GM18870 (cell line): ENCODE data around the gene ARAP1.

Experiments used
- ATAC-seq: cut with Tn5 transposase; IDR thresholded peaks from one replicate; pipeline ENCODE4 v1.9.1; 2021; ENCODE audit warnings: moderate library complexity; ENCODE audit not compliant: unreplicated experiment

The ARAP1 gene

DNA sequence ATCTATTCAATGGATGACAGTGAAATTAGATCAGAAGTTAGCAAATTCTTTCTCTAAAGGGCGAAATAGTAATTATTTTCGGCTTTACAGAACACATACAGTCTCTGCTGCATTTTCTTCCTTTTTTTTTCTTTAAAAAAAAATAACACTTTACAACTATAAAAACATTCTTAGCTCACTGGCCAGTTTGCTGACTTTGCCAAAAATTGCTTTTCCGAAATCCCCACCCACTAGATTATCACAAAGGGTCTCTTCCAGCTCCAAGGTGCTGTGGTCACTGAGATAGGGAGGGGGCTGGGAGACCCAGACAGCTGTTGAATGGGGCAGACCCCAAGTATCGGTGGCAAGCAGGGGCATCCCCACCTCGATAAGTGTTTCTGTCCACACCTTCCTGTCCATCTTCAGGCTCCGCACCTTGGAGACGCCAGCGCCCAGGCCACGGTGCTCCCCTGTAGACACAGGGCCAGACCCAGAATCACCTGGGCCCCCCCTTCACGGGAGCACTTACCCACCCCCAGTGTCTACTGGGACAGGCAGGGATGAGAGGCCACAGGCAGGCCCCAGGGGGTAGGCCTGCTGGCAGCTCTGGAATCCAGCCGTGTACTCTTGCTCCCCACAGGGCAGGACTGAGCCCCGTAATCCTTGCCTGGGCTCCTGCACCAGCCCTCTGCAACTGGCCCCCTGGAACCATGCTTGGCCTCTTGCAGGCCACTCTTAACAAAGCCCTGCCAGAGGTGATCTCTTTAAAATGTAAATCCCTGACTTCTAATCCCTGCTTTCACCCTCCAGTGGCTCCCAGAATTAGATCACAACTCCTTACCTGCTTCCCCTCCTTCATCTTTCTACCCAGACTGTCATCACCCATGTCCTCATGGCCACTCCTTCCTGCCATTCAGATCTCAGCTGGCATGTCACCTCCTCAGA, 46.5 kb downstream of the ARAP1 start:
- no peak for ATAC-seq

DNA sequence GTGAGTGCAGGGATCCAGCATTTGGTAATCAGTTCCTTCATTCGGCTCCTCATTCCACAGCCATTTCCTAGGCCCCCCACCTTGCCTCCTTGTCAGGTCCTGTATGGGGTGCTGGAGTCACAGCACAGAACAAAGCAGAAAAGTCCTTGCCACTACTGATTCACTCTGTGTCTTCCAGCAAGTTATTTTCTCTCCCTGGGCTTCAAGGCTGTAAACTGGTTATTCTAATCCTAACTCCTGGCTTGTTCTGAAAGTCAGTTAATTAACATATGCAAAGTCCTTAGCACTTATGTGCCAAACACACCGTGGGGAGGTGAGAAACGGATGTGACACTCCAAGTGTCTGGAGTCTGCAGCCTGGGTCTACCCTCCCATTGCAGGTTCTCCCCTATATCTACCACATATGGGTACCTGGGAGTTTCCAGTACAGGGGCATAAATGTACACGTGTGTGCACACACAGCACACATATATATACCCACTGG, 47.4 kb downstream of the ARAP1 start:
- ATAC-seq: no peak

DNA sequence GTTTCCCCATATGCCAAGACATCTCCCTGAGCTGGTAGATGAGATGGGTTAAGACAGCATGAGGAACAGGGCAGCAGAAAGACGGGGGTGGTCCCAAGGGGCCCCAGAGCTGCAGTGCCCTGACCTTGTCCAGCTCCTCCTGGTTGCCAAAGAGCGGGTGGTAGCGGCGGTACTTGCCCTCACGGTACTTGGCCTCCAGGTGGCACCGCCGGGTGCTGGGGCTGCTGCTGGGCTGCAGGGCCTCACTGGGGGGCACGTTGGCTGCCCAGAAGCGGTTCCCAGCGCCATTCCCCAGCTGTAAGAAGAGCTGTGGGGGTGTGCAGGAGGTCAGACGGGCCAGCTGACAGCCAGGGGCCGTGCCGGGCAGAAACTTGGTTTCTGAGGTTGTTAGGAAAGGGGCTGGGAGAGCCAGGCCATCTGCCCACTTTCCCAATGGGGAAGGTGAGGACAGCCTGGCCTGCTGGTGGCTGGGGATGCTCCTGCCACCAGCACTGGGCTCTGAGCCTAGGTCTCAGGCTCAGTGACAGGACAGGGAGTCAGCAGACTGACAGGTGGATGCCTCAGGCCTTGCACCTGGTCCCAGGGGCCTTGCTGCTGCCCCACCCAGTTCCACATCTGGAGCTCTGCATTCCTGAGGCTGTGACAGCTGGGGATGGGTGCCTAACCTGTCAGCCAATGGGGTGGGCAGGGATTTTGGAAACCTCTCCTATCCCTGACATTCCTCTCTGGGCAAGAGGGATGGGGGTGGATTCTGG, 48.0 kb downstream of the ARAP1 start:
- ATAC-seq: no peak

DNA sequence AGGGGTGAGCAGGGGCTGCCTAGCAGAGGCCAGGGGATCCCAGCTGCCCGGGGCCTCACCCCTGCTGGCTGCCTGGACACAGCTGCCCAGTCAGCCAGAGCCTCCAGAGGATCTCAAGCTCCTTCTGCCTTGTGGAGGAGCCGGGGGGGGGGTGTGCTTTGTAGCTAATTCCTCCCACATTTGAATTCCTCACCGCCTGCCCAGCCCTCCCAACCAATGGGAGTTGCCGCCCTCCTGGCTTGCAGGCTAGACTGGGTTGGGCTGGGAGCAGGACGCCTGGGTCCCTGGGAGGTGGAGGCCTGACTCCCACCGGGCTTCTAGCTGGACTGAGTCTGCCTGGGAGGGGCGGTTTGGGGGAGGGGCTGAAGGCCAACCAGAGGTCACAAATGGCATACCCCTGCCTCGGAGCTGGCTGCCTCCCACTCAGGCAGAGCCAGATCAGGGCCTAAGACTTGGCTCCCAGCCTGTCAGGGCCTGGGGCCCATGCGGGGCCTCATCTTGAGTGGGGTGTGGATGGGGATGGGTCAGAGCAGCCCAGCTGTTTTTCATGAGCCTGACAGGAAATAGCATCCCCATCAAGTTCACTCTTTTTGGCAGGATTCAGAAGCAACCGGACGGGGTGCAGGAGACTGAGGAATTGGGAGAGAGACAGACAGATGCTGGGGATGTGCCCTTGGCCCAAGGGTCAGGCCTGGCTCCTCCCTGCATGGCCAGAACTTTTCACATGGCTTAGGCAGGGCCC, 48.8 kb downstream of the ARAP1 start:
- no peak for ATAC-seq

DNA sequence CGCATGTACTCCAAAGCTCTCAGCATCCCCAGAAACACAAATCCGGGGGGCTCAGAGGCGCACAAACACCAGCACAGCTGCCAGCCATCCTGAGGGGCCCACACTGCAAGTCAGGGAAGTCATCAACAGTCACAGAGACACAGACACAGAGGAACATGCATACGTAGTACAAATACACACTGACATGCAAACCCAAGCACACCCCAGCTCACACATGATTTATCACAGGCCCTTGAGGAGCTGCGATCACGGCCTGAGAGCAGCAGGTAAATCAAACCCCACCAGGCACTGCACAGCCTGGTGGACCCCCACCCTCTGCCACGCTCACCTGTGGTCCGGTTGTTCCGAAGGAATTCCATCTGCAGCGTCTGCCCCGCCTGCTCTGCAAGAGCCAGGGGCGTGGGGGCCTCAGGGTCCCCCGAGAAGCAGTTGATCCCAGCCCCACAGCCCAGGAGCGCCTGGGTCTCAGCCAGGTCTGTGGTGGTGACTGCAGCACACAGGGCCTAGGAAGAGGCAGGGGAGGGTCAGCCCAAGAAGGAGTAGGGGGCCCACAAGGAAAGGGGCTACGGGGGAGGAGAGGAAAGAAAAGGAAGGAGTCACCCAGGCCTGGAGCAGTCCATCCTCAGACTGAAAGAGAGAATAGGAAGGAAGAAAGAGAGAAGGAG, 49.5 kb downstream of the ARAP1 start:
- no peak for ATAC-seq

DNA sequence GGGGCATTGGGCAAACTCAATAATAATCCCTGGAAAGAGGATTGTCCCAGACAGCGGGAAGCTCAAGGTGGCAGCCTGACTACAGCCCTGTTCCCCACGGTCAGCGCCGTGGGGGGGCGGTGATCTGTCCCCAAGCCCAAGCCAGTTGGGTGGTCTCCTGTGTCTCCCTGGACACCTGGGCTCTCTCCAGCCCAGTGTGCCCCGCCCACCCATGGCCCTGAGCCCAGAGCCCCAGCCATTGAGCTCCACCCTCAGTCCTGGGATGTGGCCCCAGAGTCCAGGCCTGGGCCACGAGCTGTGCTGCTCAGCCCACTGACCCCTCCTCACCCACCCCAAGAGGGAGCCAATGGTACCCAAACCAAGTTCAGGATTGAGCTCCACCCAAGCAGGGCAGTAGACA, 50.1 kb downstream of the ARAP1 start:
- no peak for ATAC-seq

DNA sequence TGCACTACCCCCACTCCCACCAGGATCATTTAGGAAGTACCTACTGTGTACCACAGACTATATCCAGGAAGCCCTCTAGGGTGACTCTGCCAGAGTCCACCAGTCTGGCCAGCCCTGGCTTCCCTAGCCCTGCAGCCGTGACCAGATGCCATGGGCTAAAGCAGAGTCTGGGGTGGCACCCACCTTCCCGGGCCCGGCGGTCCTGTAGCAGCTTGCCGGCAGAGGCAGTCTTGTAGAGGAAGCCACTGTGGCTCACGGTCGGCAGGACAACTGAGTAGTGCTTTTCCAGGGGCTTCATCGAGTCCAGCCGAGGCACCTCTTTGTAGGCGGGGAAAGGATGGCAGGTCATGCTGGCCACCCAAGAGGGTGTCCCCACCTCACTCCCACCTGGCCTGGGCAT, 50.7 kb downstream of the ARAP1 start:
- ATAC-seq: no peak

DNA sequence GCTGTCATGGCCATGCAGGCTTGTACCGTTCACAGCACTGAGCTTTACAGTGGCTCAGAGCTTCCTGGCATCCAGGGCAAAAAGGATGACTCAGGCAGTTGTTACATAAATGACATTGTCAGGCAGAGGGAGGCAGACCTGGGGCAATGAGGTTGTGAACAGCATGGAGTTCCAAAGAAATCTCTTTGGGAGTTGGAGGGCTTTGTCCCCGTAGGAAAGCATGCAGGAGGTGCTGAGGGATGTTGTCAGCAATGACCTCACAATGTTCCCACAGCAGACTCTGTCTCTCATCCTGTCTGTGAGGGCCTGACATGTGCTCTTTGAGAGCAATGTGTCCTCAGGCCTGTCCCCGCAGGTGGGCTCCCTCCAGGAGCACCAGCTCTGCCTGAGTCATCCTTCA, 52.1 kb downstream of the ARAP1 start:
- ATAC-seq: no peak

DNA sequence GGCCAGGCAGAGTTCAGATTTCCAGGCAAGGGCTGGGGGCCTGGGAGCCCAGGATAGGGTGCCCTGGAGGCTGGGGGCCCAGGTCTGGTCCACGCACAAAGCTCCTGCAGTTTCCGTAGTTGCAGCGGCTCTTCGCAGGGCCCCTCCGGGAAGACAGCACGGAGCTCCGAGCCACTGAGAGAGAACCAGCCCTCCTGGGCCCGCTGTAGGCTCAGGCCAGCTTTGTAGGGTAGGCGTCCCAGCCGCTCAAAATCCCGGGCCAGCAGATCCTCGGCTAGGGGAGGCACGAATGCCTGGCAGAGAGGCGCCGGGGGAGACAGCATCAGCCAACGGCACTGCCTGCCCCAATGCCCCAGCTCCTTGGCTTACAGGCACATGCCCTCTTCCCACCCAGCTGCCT, 54.4 kb downstream of the ARAP1 start:
- ATAC-seq: no peak

DNA sequence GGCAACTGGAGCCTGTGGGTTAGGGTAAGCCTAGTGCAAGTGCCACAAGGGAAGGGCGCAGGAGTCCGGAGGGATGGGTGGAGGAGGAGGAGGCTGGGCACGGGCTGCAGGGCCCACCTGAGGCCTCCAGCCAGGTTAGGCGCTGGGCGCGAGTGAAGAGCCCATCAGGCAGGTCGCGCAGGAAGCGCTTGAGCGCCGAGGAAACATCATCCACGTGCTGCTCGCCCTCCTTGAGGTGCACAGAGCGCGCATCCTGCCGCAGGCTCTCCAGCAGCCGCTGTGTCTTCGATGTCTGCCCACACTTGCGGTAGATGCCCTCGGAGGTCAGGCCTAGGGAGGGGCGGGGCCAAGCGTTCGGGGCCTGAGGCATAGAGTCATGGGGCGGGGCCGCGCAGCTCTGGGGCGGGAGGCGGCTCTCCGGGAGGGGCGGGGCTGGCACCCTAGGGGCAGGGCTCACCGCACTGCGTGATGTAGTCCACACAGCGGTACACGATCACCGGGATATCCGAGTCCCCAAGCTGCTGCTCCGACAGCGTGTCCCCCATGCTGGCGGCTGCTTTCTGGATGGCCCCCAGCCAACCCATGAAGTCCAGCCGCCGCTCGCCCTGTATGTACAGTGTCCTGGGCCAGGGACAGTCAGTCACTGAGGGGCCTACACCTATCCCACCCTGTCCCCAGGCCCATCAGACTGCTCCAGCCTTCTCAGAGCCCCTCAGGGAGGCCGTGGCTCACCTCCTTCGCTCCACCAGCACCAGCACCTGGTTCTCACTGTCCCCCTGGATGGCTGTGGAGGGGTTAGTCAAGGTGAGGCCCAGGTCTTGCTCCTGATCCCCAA, 55.1 kb downstream of the ARAP1 start:
- ATAC-seq: no peak

DNA sequence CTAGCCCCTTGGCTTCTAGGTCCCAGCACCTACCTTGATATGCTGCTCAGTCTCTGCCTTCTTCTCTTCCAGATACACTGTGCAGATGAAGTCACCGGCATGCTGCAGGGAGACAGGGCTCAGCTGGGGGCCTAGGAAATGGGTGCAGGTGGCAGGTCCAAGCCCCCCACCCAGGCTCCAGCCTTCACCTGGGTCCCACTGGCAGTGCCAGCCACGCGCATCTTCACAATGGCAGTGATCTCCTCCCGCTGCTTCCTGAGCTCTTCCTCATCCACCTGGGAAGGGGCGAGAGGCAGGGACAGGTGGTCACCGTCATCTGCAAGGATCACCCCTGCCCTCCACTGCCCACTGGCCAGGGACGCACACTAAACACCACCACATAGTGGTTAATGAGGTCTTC, 56.9 kb downstream of the ARAP1 start:
- no peak for ATAC-seq

DNA sequence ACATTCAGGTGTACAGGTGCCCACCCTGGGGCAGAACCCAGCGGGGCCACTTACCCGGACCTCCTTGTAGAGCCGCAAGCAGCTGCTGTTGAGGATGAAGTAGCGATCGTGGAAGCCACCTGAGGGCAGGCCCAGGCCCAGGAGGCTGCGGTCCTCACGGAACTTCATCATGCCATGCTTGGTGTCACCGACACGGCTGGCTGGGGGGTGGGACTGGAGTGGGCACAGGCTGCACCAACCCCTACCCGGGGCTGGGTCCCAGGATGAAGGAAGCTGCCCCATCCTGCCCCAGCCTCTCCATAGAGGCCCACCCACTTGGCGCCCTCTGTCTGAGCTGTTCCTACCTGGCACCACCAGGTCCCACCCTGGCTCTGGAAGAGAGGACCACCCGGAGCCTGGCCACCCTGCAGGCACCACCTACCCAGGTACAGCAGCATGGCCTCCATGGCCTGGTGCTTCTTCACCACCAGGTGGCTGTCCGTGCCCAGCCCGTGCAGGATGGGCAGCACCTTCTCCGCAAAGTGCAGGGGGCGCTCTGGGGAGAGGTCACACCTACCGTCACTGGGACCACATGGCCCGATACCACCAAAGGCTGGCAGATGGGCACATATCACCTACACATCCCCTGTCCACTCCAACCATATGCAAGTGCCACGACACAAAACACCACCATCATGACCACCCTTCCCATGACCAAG, 58.8 kb downstream of the ARAP1 start:
- no peak for ATAC-seq

DNA sequence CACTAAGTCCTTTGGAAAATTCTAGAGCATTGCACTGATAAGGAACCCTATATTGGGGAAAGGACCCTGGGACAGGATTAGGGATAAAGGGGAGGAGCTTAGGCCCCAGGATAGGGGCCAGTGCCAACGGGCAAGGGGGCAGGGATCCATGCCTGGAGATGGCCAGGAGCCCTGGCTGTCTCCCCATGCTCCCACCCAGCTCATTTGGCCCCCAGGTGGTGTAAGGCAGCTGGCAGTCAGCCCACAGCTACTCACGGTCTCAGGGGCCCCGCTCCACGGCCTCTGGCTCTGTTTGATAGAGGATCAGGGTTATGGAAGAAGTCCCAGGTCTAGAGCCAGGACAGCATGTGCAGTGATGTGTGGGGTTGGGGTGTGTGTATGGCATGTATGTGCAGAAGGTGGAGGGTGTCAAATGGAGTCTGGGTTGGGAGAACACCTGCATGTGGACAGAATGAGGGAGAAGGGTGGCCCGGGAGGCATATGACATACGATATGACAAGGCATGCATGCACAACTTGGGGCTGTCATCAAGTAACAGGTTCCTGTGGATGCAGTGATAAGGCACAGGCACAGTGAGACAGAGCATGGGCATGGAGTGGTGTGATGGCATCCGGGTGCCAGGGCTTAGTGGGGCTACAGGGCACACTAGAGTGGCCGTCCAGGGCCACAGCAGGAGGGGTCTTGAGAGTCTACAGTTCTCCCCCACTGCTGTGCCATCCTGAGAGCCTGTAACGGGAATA, 59.5 kb downstream of the ARAP1 start:
- no peak for ATAC-seq

DNA sequence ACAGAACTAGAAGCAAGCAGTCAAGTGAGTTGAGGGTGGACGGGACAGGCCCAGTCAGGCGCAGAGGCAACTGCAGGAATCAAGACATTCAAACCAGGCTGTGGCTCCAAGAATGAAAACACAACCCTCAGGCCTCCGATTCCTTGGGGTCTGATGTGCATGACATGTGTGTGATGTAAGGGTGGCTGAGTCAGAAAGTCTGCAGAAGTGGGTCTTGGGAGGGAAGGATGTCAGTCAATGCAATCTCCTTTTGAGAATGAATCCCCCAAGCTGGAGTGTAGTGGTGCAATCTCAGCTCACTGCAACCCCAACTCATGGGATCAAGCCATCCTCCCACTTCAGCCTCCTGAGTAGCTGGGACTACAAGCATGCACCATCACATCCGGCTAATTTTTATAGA, 62.0 kb downstream of the ARAP1 start:
- no peak for ATAC-seq

DNA sequence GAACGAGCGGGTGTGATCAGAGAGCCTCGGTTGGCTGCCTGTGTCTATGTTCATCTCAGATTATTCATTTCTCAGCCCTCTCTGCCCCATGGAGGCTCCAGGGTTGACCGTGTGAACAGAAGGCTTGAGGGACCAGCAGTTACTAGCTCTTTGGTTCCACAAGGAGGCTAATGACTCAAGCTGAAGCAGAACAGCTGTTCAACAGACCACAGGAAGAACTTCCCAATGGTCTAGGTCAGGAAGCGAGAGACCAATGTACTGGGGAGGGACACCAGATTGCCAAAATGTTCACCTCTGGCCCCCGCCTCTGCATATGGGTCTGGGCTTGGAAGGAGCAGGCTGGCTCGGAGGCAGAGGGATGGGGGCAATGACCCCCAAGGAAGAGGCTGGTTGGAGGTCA, 63.3 kb downstream of the ARAP1 start:
- ATAC-seq: no peak

DNA sequence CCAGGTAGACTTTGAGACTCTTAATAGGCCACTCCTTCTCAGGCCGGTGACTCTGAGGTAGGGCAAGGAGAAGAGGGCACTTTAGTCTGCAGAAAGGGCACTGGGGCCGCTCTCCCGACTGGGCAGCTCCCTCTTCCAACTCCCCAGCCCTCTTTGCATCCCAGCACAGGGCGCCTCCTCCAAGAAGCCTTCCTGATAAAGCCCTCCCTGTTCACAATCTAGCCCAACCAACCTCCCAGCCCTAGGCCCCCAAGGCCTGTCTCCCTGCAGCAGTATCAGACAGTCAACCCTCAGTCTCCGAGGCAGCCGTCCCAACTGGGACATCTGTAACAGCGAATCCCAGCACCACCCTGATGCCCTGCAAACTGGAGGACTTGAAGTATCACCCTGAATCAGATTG, 63.7 kb downstream of the ARAP1 start:
- ATAC-seq: no peak

DNA sequence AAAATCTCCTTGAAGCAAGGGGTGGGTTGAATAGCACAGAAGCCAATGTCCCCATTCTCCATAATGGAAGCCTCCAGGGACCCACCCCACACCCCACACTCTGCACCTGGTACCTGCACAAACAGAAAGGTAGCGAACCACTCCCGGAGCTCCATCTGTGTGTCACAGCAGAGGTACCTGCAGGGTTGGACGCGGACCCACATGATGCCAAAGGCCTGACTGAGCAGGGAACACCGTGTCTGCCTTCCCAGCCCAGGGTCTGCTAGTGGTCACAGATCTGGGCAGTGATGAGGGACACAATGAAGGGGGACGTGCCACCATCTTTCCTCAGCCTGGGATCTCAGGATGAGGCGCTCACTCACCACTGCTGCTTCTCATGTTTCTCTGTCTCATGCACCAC, 64.9 kb downstream of the ARAP1 start:
- ATAC-seq: no peak

DNA sequence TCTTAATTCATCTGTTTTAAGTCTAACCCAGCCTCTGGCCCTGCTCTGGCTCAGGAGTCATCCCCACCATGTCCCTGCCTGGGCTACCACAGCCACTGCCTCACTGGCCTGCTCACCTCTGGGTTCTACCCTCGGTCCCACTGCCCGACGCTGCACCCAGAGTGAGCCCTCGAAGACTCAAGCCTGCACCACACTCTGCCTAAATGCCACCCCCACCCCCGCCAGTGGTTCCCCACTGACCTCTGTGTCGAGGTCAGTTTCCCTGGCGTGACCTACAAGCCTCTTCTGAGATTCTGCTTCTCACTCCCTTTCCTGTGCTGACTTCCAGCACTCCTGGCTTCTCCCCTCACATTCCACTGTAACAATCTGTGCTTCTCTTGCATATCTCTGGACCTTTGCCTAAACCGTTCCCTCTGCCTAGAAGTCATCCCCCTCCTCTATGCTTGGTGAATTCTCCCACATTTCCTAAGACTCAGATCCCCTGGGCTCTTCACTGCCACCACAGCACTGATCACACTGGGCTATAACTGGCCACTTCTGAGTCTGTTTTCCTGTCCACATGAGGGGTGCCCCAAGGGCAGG, 65.5 kb downstream of the ARAP1 start:
- ATAC-seq: no peak
